ENCODE results near the gene SLC6A11. TPM values are rescaled to one million over a fixed set of nuclear protein-coding genes. Genes with fewer than 3 reads are reported as not detected.

The SLC6A11 gene
- total RNA-seq, 1 donor from 2014 or later, result 4.1 TPM

DNA sequence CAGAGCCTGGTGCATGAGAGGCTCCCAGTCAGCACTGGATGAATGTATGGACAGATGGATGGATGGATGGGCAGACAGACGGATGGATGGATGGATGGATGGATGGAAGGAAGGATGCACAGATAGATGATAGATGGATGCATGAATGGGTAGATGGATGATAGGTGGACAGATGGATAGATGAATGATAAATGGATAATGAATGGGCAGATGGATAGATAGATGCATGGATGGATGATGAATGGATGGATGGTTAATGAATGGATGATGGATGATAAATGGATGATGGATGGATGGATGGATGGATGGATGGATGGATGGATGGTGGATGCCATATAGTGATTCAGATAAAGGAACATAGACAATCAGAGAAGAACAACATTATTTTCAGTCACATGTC lies 71.0 kb downstream of the SLC6A11 start:
- no peak for DNase-seq (ENCODE audit: low spot score)

- DNase-seq (ENCODE audit: low spot score), result no peak
These were observed 72.6 kb downstream of the SLC6A11 start for GRCh38 chr3:10888518-10889090.

GRCh38 chr3:10889206-10889960 lies 73.4 kb downstream of the SLC6A11 start:
- DNase-seq (ENCODE audit: low spot score), result no peak

GRCh38 chr3:10890665-10891064 lies 74.6 kb downstream of the SLC6A11 start:
- DNase-seq (ENCODE audit: low spot score), result no peak

- no peak for DNase-seq (ENCODE audit: low spot score)
These were observed 76.6 kb downstream of the SLC6A11 start for GRCh38 chr3:10892622-10893021.

DNA sequence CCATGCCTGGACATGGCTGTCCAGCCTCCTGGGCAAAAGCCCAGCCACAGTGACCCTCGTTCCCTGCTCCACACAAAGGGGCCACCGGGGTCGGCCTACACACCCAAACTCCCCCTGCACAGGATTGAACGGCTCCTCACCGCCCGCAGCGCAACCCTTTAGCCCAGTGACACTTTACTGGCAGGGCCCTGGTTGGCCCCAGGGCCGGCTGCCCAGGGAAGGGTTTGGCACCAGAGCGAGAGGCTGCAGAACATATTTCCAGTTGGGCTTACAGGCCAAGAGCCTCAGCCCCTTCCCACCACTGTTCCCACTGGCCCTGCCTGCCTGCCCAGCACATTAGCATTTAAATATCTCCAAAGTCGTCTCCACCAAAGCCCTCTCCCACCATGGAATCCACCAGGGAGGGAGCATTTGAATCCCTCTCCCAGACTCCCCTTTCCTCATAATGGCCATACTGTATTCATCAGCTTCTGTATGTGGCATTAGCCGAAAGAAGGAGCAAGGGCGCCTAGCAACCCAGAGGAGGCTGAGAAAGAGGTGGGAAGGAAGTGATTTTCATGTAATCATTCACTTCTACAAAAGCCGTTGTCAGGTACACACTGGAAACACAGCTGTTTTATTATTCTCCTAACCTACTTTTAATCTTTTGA lies 85.4 kb downstream of the SLC6A11 start:
- no peak for DNase-seq (ENCODE audit: low spot score)

DNA sequence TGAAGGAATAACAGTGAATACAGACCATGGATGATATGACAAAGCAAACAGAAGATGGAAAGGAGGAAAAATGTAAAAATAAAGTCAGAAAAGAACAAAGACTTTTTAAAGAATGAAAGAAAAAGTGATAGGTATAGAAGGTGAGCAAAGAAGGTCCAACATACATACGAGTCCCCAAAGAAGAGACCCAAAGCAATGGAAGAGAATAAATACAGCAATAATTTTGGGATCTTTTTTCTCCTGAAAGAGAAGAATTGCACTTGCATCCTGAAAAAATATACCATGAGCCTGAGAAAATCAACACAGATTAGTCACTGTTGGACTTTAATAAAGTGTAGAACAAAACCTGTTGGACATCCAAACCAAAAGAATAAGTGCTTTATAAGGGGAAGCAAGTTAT lies 91.2 kb downstream of the SLC6A11 start:
- DNase-seq (ENCODE audit: low spot score), result no peak

DNA sequence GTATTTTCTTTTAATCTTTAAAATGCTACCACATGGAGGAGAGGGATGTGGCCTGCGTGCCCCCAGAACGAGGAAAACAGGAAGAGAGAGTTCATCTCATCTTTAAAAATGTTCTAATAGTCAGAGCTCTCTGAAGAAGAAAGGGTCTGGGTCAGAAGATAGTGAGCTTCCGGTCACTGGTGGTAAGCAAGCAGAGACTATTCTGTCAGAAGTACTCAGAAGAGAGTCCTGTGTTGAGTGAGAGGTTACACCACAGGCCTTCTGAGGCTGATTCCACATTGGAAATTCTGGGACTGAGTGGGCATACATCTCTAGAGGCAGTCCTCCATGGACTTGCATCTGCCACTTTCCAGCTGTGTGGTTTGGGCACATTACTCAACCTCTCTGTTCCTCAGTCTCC lies 94.3 kb downstream of the SLC6A11 start:
- no peak for DNase-seq (ENCODE audit: low spot score)

GRCh38 chr3:10911350-10912002 lies 95.4 kb downstream of the SLC6A11 start:
- DNase-seq (ENCODE audit: low spot score), result no peak

DNA sequence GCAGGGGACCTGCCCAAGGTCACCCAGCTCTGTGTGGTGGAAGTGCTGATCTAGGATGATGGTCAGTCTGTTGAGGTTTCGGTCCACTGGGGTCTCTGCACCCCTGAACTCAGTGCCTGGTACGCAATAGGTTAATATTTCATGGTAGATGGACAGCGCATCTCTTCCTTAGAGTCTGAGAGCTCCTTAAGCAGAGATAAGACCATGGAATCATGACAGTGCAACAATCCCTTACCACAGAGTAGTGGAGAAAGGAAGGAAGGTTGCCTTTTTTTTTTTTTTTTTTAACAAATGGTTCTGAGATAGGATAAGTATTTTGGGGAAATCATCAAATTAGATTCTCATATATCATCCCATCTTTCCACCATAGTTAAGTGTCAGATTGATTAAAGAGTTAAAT lies 96.8 kb downstream of the SLC6A11 start:
- no peak for DNase-seq (ENCODE audit: low spot score)

GRCh38 chr3:10915376-10915775 lies 99.3 kb downstream of the SLC6A11 start:
- no peak for DNase-seq (ENCODE audit: low spot score)

GRCh38 chr3:10917176-10917575 lies 101.1 kb downstream of the SLC6A11 start:
- no peak for DNase-seq (ENCODE audit: low spot score)

- DNase-seq (ENCODE audit: low spot score), result no peak
These were observed 102.0 kb downstream of the SLC6A11 start for GRCh38 chr3:10918011-10918410.

- no peak for DNase-seq (ENCODE audit: low spot score)
These were observed 103.6 kb downstream of the SLC6A11 start for GRCh38 chr3:10919636-10920035.

GRCh38 chr3:10925436-10926255 lies 109.6 kb downstream of the SLC6A11 start:
- DNase-seq (ENCODE audit: low spot score), result no peak

- DNase-seq (ENCODE audit: low spot score), result no peak
These were observed 110.3 kb downstream of the SLC6A11 start for GRCh38 chr3:10926256-10926810.

GRCh38 chr3:10926811-10927521 lies 110.9 kb downstream of the SLC6A11 start:
- peak; percentile 23 for DNase-seq (ENCODE audit: low spot score)

DNA sequence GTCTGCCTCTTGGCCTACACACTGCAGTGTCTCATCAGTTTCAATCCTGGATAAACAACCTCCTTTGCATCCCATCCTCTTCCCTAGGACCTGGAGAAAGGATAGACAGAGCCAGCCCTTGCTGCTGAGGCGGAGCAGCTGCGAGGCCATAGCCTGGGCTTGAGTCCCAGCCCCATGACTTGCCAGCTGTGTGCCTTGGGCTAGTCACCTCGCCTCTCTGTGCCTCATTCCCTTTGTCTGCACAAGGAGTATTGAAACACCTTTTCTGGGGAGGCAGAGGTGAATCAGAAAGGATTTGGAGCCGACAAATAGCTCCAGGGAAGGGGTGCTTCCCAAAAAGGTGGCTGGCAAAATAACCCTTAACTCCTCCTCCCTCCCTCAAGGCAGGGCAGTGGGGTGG lies 111.5 kb downstream of the SLC6A11 start:
- peak; percentile 32 for DNase-seq (ENCODE audit: low spot score)

GRCh38 chr3:10928407-10928960 lies 112.5 kb downstream of the SLC6A11 start:
- DNase-seq (ENCODE audit: low spot score), result no peak

GRCh38 chr3:10928961-10929471 lies 113.0 kb downstream of the SLC6A11 start:
- DNase-seq (ENCODE audit: low spot score), result no peak

Data from ureter (tissue), 1 donor.